ENCODE measurements around the gene KMT2A. TPM values are rescaled to one million over a fixed set of nuclear protein-coding genes. Genes with fewer than 3 reads are reported as not detected.
"Not testable (repeated sequence)": the region's sequence is repeated elsewhere in the genome, so short reads cannot be mapped to it uniquely, and the experiment has no call there.

Gene KMT2A
- total RNA-seq, result 10 to 100 TPM; 71.4 to 99.3 TPM

- ATAC-seq, result peak; percentile 52 to 56
- Mint-ChIP-seq H3K9me3 (no peaks in the 10 kb centered on the region), H3K27ac (peak within 1 kb of the TSS; percentile 90 to 96), H3K36me3 (peaks cover 0 to 5% of the 10 kb centered on the region in 2 donors)
- DNase-seq (ENCODE audit: low spot score in 2 of 2), result peak; percentile 89 to 98
Observed at GRCh38 chr11:118435893-118436624, at the start of gene KMT2A. Gene KMT2A (plus strand): TSS chr11:118436492. CDS start chr11:118436513, 21 bp downstream.

- Mint-ChIP-seq H3K36me3 (peaks cover 9 to 17% of the 10 kb centered on the region in 2 donors), H3K27ac (peak overlapping the region; percentile 28 to 51), H3K9me3 (no peaks in the 10 kb centered on the region)
- DNase-seq (ENCODE audit: low spot score in 2 of 2) (no peak), ATAC-seq (peak in 1 of 2 donors; percentile 38)
Observed at GRCh38 chr11:118396097-118396501, 40.2 kb upstream of the KMT2A start.

GRCh38 chr11:118397448-118397847, 38.8 kb upstream of the KMT2A start:
- Mint-ChIP-seq H3K9me3 (no peaks in the 10 kb centered on the region), H3K36me3 (peaks cover 20 to 27% of the 10 kb centered on the region in 2 donors)

GRCh38 chr11:118398791-118399559, 37.3 kb upstream of the KMT2A start:
- peak in 1 of 2 donors; percentile 24 for DNase-seq (ENCODE audit: low spot score in 2 of 2)
- peak; percentile 73 to 84 for ATAC-seq
- peak overlapping the region; percentile 94 to 99 for H3K27ac Mint-ChIP-seq
- H3K9me3 Mint-ChIP-seq, result no peaks in the 10 kb centered on the region
- peaks cover 26% of the 10 kb centered on the region in 2 donors for H3K36me3 Mint-ChIP-seq

More at GRCh38 chr11:118397448-118397847, 38.8 kb upstream of the KMT2A start:
- DNase-seq (ENCODE audit: low spot score in 2 of 2), result no peak
- no peak overlapping the region for H3K27ac Mint-ChIP-seq
- no peak for ATAC-seq

- ATAC-seq, result peak; percentile 74 to 75
- peak; percentile 89 to 90 for DNase-seq (ENCODE audit: low spot score in 2 of 2)
- Mint-ChIP-seq H3K36me3 (peaks cover 27 to 31% of the 10 kb centered on the region in 2 donors), H3K27ac (peak within 1 kb of the TSS; percentile 94 to 99), H3K9me3 (no peaks in the 10 kb centered on the region)
Observed at GRCh38 chr11:118401151-118401879, 35.0 kb upstream of the KMT2A start, which contains the start of gene ATP5MG. Gene ATP5MG (plus strand): TSS chr11:118401606. CDS start chr11:118401666, 60 bp downstream.

- no peak for DNase-seq (ENCODE audit: low spot score in 2 of 2)
- Mint-ChIP-seq H3K9me3 (no peaks in the 10 kb centered on the region), H3K36me3 (peaks cover 34 to 37% of the 10 kb centered on the region in 2 donors), H3K27ac (peak overlapping the region; percentile 94 to 99)
- peak in 1 of 2 donors; percentile 9 for ATAC-seq
Observed at GRCh38 chr11:118401880-118402590, 34.3 kb upstream of the KMT2A start.

- not testable (repeated sequence) for DNase-seq (ENCODE audit: low spot score in 2 of 2); H3K9me3 Mint-ChIP-seq; ATAC-seq
- Mint-ChIP-seq H3K27ac (peak overlapping the region; percentile 92 to 94), H3K36me3 (peaks cover 36 to 37% of the 10 kb centered on the region in 2 donors)
Observed at GRCh38 chr11:118402594-118402993, 33.7 kb upstream of the KMT2A start.

GRCh38 chr11:118406599-118407166, 29.6 kb upstream of the KMT2A start:
- H3K36me3 Mint-ChIP-seq, result peaks cover 22% of the 10 kb centered on the region in 2 donors
- peak overlapping the region in 1 of 2 donors; percentile 78 for H3K27ac Mint-ChIP-seq
- no peak for ATAC-seq
- H3K9me3 Mint-ChIP-seq, result no peaks in the 10 kb centered on the region
- no peak for DNase-seq (ENCODE audit: low spot score in 2 of 2)

- Mint-ChIP-seq H3K9me3 (no peaks in the 10 kb centered on the region), H3K27ac (peak overlapping the region in 1 of 2 donors; percentile 38), H3K36me3 (peaks cover 10 to 11% of the 10 kb centered on the region in 2 donors)
- no peak for ATAC-seq
- DNase-seq (ENCODE audit: low spot score in 2 of 2), result no peak
Observed at GRCh38 chr11:118410055-118410745, 26.1 kb upstream of the KMT2A start.

- DNase-seq (ENCODE audit: low spot score in 2 of 2) (no peak), ATAC-seq (no peak)
- Mint-ChIP-seq H3K27ac (peak overlapping the region in 1 of 2 donors; percentile 38), H3K9me3 (no peaks in the 10 kb centered on the region), H3K36me3 (peaks cover 7% of the 10 kb centered on the region in 2 donors)
Observed at GRCh38 chr11:118411530-118411929, 24.8 kb upstream of the KMT2A start.

- ATAC-seq (no peak), DNase-seq (ENCODE audit: low spot score in 2 of 2) (no peak)
- Mint-ChIP-seq H3K9me3 (no peaks in the 10 kb centered on the region), H3K27ac (no peak overlapping the region), H3K36me3 (peaks cover 0 to 4% of the 10 kb centered on the region in 2 donors)
Observed at GRCh38 chr11:118412921-118413320, 23.4 kb upstream of the KMT2A start.

GRCh38 chr11:118415062-118415738, 21.1 kb upstream of the KMT2A start:
- no peak for DNase-seq (ENCODE audit: low spot score in 2 of 2)
- no peak overlapping the region for H3K27ac Mint-ChIP-seq
- H3K9me3 Mint-ChIP-seq, result no peaks in the 10 kb centered on the region
- H3K36me3 Mint-ChIP-seq, result peaks cover 0 to 4% of the 10 kb centered on the region in 2 donors
- ATAC-seq, result no peak

- ATAC-seq, result peak in 1 of 2 donors; percentile 77
- H3K9me3 Mint-ChIP-seq, result no peaks in the 10 kb centered on the region
- no peak for DNase-seq (ENCODE audit: low spot score in 2 of 2)
- no peaks in the 10 kb centered on the region for H3K36me3 Mint-ChIP-seq
- no peak overlapping the region for H3K27ac Mint-ChIP-seq
Observed at GRCh38 chr11:118415739-118416068, 20.6 kb upstream of the KMT2A start.

- not testable (repeated sequence) for H3K27ac Mint-ChIP-seq; H3K36me3 Mint-ChIP-seq; H3K9me3 Mint-ChIP-seq; DNase-seq (ENCODE audit: low spot score in 2 of 2); ATAC-seq
Observed at GRCh38 chr11:118416900-118417299, 19.4 kb upstream of the KMT2A start.

GRCh38 chr11:118417801-118418200, 18.5 kb upstream of the KMT2A start:
- H3K27ac Mint-ChIP-seq, result no peak overlapping the region
- no peaks in the 10 kb centered on the region for H3K9me3 Mint-ChIP-seq
- ATAC-seq, result no peak
- DNase-seq (ENCODE audit: low spot score in 2 of 2), result no peak
- H3K36me3 Mint-ChIP-seq, result no peaks in the 10 kb centered on the region
